A673 (cell line): Measurements from ENCODE around the gene SERPINH1.

ENCODE experiments used
- EZH2 ChIP-seq: fragments of 200-600 bp; sonication (generic); IDR thresholded peaks from 2 replicates; pipeline ENCODE4 v1.6.1; 2017; ENCODE audit warnings: borderline replicate concordance, low read depth, mild to moderate bottlenecking, mixed read lengths, antibody characterized with exemption, low read length; ENCODE audit not compliant: poor library complexity, severe bottlenecking
- TF ChIP-seq, protein P1 (sequence below): fragments of 300-800, 200-600 bp; sonication (generic); conservative IDR thresholded peaks from 2 replicates; pipeline ENCODE4 v1.5.1; 2017; ENCODE audit warnings: low read depth, mild to moderate bottlenecking, antibody characterized with exemption, low read length, moderate library complexity, mixed read lengths

DNA sequence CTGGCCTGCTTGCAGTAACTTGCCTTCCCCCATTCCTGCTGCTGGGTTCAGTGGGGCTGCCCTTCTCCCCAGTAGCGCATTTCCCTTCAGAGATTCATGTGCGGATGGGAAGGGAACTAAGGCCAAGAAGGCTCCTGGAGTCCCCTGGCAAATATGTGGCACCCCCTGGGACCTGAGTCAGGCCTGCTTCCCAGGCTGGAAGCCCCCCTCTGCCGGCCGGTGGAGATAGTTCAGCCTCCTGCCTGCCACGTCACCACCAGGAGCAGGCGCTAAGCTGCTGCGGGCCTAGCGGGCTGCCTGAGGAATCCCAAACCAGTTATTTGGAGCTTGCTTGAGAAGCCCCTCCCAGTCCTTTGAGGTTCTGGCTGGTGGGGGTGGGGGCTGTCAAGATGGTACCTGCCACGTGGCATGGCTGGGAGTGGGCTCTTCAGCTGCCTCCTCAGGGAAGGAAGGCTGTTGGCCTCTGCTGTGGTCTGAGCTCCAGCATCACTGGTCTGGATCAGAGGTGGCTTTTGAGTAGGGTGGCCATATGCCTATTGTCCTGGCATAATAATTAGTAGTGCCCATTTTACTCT is 2.0 kb downstream of the SERPINH1 start:
- TF ChIP-seq, protein P1, sequence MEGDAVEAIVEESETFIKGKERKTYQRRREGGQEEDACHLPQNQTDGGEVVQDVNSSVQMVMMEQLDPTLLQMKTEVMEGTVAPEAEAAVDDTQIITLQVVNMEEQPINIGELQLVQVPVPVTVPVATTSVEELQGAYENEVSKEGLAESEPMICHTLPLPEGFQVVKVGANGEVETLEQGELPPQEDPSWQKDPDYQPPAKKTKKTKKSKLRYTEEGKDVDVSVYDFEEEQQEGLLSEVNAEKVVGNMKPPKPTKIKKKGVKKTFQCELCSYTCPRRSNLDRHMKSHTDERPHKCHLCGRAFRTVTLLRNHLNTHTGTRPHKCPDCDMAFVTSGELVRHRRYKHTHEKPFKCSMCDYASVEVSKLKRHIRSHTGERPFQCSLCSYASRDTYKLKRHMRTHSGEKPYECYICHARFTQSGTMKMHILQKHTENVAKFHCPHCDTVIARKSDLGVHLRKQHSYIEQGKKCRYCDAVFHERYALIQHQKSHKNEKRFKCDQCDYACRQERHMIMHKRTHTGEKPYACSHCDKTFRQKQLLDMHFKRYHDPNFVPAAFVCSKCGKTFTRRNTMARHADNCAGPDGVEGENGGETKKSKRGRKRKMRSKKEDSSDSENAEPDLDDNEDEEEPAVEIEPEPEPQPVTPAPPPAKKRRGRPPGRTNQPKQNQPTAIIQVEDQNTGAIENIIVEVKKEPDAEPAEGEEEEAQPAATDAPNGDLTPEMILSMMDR: peak; percentile 73
- no peak for TF ChIP-seq EZH2
